ENCODE data around the gene ZNF239.
"Not testable (repeated sequence)": the region's sequence is repeated elsewhere in the genome, so short reads cannot be mapped to it uniquely, and the experiment has no call there.

Gene ZNF239

DNA sequence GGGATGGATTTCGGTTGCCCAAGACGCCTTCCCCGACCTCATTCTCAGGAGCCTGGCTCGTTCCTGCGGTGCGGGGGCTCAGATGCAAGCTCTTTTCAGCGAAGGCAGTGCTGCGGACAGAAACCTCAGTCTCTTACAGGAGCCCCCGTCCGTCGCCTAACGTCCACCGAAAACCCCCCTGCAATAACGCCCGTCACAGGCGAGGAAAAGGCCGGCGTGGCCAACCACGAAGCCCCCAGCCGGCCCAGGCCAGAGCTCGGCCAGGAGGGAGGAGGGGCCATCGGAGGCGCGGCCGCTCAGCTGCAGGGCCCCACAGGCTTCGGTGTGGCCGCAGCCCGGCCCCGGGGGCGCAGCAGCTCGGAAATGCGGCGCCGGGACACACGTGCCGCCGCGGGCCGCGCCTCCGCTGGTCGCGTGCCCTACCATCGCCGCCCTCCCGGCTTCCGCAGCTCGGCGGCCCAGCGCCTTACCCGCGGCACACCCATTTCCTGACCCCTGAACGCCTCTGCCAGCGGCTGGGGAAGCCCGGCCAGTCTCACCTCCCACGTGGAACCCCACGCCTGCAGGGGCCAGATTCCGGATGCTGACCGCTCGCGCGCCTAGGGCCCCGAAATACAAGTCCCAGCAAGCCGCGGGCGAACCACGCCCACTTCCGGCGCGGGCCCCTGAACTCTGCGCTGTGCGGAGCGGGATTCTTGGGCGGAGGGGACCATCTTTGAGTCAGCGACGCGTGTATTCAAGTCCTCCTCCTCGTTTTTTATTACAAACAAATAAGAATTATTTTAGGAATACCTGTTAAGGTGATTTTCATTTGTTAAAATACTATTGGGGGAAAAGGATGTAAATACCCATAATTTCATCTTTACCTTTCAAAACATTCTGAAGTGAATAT lies at the start of gene ZNF239:
Gene ZNF239 (minus strand): TSS at position 616 of the 892 bp plus-strand sequence. CDS start 16,537 bp downstream, outside the sequence.
- DNase-seq = no peak

DNA sequence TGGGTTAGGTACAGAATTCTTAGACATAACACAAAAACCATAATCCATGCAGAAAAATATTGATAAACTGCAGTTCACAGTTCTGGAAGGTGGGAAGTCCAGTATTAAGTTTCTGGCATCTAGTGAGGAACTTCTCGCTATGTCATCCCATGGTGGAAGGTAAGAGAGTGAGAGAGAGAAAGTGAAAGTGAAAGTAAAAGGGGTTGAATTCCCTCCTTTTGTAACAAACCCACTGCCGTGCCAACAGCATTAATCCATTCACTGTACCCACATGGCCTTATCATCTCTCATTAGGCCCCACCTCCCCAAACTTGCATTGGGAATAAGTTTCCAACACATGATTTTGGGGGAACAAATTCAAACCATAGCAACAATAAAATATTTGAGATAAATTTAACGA lies 48.9 kb upstream of the ZNF239 start:
- DNase-seq = peak; percentile 8

DNA sequence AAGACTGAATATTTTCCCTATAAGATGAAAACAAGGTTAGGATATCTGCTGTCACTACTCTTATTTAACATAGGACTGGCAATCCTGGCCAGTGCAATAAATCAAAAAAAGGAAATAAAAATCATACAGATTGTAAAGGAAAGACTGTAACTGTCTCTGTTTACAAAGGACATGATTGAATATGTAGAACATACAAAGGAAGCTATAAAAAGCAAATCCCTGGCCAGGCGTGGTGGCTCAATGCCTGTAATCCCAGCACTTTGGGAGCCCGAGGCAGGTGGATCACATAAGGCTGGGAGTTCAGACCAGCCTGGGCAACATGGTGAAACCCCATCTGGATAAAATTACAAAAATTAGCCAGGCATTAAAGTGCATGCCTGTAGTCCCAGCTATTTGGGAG lies 47.6 kb upstream of the ZNF239 start:
- DNase-seq = no peak

DNA sequence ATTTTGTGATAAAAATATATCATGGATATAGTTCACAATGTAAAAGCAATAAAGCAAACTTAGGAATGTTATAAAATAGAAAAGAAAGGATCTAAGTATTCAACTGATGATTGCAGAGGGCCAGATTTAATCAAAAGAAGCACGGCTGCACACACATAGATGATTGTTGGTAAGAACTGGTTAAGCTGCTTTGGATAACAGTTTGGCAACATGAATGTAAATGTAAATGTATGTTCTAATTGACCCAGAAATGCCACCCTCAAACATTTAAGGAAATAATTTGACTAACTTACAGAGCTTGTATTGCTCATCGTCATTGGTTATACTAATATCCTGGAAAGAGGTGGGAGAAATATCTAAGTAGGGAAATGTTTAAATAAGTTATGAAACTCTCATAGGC lies 45.0 kb upstream of the ZNF239 start:
- DNase-seq = no peak

DNA sequence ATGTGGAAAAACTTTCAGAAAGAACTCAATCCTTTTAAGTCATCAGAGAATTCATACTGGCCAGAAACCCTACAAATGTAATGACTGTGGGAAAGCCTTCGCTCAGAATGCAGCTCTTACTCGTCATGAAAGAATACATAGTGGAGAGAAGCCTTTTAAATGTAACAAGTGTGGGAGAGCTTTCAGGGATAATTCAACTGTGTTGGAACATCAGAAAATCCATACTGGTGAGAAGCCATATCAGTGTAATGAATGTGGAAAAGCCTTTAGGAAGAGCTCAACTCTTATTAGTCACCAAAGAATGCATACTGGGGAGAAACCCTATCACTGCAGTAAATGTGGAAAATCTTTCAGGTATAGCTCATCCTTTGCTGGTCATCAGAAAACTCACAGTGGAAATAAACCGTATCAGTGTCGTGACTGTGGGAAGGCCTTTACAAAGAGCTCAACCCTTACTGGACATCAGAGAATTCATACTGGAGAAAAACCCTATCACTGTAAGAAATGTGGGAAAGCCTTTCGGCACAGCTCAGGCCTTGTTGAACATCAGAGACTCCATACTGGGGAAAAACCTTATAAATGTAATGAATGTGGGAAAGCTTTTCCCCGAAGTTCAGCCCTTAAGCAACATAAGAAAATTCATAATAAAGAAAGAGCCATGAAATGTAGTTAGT lies 42.4 kb upstream of the ZNF239 start:
- DNase-seq = no peak

DNA sequence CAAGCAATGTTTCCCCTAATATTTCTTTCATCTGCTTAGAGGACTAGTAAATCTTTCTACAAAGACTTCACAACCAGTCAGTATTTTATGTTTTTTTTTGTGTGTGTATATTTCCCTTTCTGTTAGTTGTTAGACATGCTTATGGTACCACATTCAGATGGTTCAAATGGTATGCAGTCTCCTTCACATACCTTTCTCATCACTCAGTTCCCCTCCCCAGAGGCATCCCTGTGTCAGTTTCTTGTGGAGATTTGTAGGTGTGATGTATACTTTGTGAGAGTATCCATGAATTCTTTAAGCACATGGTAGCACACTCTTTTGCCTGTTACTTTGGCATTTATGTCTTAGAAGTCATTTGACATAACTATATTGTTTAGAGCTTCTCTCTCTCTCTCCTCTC lies 36.2 kb upstream of the ZNF239 start:
- no peak for DNase-seq

DNA sequence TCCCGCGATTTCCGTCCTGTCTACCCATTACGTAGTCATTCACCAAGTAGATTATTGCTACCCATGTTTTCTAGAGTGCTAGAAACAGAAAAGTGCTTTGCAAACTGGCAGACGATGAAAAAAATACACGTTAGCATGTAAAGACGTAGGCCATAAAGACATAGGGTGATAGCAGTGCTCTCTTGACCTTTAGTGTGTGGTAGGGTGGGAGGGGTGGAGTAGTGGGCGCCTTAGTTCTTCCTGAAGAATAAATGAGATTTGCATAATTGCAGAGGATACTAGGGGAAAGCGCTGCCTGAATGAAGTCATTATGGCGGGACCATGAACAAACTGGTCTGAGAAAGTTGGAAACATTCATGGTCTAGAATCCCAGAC lies 32.8 kb upstream of the ZNF239 start:
- no peak for DNase-seq

DNA sequence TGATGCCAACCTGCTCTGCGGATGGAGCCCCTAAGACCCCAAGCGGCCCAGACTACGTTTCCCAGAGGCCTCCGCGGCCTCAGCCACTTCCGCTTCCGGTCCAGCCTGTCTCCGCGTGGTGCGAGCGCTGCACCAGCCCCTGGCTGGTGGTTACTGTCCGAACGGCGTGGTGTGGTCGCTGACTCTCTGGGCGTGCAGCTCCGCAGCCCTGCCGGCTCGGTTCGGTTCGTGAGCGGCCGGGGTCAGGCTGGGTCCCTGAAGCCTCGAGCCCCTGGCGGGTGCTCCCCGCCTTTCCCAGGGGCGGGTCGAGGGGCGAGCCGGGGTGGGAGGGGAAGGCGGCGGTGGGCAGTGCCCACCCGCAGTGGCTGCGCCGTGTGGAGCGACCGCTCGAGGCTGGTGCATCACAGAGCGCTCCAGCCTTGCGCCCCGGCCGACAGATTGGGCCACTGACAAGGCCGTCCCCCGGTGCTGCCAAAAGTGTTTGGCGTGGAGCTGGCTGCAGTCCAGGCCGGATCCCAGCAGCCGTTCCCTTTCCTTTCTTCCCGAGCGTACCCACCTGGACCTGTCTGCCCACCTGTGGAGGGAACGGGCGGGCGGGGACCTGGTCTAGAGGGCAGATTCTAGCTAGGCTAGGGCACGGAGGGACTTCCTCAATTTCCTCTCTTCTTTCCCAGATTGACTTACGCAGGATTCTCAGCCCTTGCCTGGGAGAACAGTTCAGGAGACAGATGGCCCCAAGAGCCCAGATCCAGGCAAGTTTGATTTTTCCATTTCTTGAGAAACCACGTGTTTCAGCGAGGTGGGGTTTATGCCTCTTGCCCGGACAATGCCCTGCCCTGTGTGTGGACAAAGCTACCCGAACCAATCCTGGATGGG lies 32.1 kb upstream of the ZNF239 start, which contains the start of gene ZNF485:
Gene ZNF485 (plus strand): TSS at position 116 of the 876 bp plus-strand sequence. CDS start 613 bp downstream, at position 729.
- no peak for DNase-seq

DNA sequence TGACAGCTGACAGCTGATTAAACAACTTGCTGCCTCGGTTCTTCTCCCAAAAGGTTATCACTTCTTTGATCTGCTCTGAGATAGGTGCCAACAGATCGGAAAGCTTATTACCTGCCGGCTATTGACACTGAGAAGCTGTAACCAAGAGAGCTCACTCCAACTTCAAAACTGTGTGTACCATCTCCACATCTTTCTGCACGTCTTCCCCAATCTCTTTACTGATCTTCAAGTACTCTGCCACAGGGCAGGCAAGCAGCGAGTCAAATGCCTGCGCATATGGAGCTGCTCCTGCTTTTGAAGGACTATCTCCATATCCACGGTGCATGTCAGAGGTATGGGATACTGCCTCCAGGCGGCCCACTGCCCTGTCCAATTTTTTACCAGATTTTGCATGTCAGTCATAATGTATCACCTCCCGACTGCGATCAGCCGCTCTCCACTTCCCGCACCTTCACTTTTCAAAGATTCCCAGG lies 31.5 kb upstream of the ZNF239 start:
- no peak for DNase-seq

DNA sequence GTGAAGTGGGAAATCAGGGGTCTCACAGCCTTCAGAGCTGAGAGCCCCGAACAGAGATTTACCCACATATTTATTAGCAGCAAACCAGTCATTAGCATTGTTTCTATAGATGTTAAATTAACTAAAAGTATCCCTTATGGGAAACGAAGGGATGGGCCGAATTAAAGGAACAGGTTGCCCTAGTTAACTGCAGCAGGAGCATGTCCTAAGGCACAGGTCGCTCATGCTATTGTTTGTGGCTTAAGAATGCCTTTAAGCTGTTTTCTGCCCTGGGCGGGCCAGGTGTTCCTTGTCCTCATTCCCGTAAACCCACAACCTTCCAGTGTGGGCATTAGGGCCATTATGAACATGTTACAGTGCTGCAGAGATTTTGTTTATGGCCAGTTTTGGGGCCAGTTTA lies 27.2 kb upstream of the ZNF239 start:
- DNase-seq = not testable (repeated sequence)

DNA sequence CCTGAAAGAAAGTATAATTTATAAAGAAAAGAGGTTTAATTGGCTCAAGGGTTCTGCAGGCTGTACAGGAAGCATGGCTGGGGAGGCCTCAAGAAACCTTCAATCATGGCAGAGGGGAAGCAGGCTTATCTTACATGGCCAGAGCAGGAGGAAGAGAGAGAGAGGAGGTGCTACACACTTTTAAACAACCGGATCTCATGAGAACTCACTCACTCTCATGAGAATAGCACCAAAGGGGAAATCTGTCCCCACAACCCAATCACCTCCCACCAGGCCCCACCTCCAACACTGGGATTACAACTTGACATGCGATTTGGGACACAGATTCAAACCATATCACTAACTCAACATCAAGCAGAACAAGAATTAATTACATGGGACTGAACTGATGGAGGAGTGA lies 24.9 kb upstream of the ZNF239 start:
- DNase-seq = no peak

DNA sequence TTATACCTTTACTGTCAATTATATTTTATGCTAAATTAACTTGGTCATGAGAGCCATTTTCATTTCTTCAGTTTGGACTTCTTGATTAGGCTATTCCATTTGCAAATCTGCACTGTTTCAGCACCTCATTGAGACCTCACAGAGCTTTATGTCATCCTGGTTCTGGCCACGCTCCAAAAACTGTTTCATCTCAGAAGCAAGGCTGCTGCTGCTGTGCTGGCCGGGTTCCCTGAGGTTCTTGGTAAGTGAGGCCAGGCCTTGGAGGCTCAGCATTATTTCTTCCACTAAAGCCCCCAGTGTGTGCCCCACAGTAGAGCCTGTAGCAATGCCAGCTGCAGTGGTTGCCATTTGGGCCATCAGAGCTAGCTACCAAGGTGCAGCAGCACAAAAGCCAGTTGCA lies 24.0 kb upstream of the ZNF239 start:
- DNase-seq = no peak

DNA sequence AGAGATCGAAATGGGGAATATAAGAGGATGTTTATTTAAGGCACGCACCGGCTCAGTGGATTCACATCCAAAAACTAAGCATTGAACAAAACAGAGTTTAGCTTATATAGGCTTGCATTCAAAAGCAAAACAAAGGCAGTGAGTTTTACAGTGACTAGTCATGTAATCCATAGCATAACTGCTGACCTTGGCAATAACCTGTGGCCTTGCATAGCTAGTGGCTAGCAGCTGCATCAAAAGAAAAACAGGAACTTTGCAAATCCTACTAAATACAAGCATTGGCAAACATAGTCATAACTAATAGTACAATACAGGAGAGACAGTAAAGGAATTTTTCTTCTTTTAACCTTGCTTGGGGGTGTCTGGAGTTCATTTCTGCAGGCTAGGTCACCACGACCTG lies 22.1 kb upstream of the ZNF239 start:
- DNase-seq = no peak

DNA sequence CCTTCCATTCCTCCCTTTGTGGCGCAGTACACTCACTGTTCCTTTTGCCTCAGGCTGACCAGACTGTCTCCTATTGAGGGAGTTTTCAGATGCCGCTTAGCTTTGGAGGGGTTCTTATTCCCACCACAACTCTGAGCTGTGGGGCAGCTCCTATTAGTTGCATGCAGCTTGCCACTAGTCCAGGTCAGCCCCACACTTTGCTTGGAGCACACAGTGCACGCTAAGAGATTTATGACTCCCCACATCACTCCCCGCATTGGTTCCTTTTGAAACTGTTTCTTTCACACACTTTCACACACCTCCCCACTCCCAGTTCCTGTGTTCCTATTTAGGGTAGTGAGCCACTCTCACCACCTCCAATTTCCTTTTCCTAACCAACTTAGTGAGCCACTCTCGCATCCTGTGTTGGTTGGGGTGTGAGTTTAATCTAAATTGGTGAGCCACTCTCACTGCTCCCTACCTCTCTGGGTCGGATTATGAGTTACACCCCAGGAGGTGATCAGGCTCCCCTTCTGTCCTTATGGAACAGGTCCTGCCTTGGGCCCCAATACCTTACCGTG lies 21.4 kb upstream of the ZNF239 start:
- DNase-seq = no peak

DNA sequence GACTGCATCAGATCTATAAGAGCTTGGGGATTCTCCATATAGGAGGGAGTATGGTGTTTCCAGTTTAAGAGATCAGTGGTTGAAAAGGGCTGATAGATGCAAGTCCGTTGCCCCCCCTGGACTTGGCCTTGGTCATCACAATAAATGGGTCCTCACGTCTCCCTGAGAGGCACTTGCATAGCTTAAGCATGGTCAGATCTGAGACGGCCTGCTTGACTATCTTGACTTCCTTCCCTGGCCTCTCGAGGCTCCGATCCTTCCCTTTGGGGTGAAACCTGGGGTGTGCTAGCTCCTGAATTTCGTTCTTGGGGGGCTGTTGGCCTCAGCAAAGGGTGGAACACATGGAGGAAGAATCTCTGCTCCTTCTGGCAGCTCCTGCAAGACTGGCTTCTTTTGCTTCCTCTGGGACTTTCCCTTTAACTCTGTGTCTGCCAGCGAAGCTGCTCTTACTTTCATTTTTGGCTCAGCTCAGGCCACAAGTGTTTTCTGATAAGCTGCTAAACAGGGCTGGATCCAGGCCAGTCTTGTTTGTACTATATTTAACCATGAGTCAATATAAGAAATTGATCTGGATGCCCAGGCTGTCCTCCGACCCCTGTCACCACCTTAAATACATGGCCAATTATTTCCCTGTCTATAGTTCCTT lies 20.7 kb upstream of the ZNF239 start:
- DNase-seq = no peak

DNA sequence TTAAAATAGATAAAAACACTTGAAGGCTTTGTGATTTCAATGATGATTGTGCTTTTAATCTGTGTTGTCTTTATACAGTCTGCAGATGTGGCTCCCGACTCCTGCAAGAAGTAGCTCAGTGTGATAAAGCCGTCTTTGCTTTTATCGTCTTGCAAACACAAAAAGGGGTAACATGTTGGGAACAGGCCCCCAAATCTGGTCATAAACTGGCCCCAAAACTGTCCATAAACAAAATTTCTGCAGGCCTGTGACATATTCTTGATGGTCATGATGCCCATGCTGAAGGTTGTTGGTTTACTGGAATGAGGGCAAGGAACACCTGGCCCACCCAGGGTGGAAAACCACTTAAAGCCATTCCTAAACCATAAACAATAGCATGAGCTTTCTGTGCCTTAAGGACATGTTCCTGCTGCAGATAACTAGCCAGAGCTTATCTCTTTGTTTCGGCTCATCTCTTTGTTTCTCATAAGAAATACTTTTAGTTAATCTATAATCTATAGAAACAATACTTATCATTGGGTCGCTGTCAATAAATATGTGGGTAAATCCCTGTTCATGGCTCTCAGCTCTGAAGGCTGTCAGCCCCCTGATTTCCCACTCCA lies 17.0 kb upstream of the ZNF239 start:
- no peak for DNase-seq

DNA sequence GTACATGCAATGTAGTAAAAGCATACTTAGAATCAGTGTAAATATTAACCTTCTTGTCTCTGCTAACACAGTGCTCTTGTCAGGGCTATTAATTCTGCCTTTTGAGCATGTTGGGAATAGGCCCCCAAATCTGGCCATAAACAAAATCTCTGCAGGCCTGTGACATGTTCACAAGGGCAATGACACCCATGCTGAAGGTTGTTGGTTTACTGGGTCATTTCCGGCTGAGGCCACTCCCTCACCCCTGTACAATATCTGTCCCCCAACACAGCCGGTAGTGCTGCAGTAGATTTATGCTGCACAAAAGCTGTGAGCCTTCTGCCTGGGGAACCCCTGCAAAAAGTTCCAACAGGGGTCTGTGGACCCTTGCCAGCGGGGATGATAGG lies 12.3 kb upstream of the ZNF239 start:
- DNase-seq = not testable (repeated sequence)

DNA sequence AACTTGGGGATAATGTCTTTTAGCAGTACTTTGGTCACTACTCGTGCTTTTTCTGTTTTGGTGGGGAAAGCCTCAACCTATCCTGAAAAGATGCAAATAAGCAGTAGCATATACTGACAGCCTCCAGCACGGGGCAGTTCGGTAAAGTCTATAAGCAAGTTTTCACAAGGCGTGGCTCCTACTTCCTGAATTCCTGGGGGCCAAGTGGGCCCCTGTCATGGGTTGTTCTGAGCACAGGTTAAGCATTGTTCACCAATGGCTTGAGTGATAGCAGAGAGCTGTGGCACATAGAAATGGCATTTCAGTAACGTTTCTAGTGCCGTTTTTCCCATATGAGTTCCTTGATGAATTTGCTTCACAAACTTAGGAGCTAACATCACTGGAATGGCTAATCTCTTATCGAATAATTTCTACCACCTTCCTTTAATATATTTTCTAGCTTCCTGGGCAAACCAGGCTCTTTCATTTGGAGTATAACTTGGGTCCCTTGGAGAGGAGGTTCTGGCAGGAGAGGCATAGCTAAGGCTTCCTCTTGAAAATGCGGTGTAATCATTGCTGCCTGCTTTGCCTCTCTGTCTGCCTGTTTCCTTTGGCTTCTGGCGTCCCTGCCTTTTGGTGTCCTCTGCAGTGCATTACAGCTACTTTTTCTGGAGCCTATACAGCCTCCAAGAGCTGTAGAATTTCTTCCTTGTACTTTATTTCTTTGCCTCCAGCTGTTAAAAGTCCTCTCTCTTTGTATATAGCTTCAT lies 11.7 kb upstream of the ZNF239 start:
- DNase-seq = no peak

DNA sequence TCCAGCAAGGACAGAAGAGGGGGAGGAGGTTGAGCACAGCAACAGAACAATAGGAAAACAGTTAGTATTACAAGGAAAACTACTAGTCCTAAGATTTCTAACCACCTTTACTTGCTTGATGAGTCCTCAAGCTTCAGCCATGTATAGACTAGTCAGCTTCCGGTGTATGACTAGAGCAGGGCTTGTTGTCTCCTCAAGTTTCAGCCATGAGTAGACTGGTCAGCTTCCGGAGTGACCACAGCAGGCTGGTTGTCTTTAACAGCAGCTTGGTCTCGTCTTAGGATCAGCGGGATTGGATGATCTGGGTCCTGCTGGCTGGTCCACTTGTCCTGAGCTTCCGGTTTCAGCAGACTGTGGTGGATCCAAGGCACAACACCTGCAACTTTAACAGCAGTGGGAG lies 10.6 kb upstream of the ZNF239 start:
- no peak for DNase-seq

DNA sequence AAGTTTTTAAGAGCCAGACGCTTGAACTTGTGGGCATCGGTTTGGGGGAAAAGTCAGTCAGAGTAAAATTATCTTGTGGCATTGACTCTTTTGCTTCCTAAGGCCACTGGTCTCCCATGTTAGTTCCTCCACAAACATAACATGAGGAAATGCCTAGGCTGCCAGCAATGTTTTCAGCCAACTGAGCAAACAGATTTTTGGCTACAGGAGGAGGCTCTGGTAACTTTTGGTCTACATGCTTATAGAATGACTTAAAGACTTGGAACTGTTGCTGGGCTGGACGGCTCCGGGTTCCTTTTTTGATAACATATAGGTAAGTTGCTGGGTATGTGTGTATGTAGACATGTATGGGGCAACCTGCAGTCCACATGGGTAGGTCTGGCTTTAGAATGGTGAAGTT lies 9.6 kb upstream of the ZNF239 start:
- no peak for DNase-seq

DNA sequence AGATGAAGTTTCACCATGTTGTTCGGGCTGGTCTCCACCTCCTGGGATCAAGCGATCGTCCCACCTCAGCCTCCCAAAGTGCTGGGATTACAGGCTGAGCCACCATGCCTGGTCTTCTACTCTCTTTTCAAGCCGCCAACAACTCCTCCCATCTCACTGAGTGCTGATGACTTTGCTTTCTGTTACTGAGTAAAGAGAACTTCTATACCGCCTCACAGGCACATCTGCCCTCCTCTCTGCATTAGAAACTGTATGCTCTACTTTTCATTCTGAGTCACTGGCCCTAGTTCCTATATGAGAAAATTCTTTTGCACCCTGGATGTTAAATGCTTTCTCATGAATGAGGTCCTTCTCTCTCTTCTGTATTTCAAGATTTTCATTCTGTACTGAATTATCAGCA lies 2.2 kb upstream of the ZNF239 start:
- no peak for DNase-seq
